Tibial nerve (tissue), 4 donors: ENCODE measurements around the gene RFK. TPM values are rescaled to one million over a fixed set of nuclear protein-coding genes. Genes with fewer than 3 reads are reported as not detected.

Experiments
- DNase-seq, 2 donors: peaks; one replicate each; pipeline ENCODE4 v3.0.0-alpha.2; 2019; ENCODE audit warnings: low spot score in 2 of 2
- H3K27ac ChIP-seq, 4 donors: fragments of 200-600 bp; sonication (generic) in 3 of 4; one replicate each; pipeline ENCODE4 v1.5.1; 2017 to 2019; ENCODE audit warnings: mild to moderate bottlenecking in 1 of 4
- H3K27me3 ChIP-seq, 2 donors: fragments of 200-600 bp; sonication (generic) in 1 of 2; one replicate each; pipeline versions ENCODE4 v1.5.1 to v1.6.0; 2017 to 2019
- H3K36me3 ChIP-seq, 3 donors: fragments of 200-600 bp; sonication (generic); one replicate each; pipeline ENCODE4 v1.5.1; 2018 to 2019
- H3K4me1 ChIP-seq, 4 donors: fragments of 200-600 bp; sonication (generic) in 3 of 4; one replicate each; pipeline ENCODE4 v1.5.1; 2017 to 2019
- H3K4me3 ChIP-seq, 4 donors: fragments of 200-600 bp; sonication (generic) in 3 of 4; one replicate each; pipeline ENCODE4 v1.5.1; 2017 to 2019; ENCODE audit warnings: mild to moderate bottlenecking in 1 of 4, moderate library complexity in 1 of 4
- H3K9me3 ChIP-seq, 4 donors: fragments of 200-600 bp; sonication (generic) in 3 of 4; one replicate each; pipeline ENCODE4 v1.5.1; 2017 to 2019
- CTCF ChIP-seq, 5 experiments: fragments of 200-600 bp in 3 of 5; fragments of 450-650 bp in 2 of 5; sonication (generic) in 3 of 5; IDR thresholded peaks; one replicate each; pipeline ENCODE4 v1.5.1; 2016 to 2019; ENCODE audit warnings: antibody characterized with exemption in 5 of 5, mild to moderate bottlenecking in 3 of 5, moderate library complexity in 2 of 5
- EP300 ChIP-seq, 2 donors: sonication (generic); formaldehyde crosslinking; IDR thresholded peaks; one replicate each; pipeline ENCODE4 v1.6.1; 2017; ENCODE audit warnings: antibody characterized with exemption in 2 of 2, mild to moderate bottlenecking in 1 of 2
- POLR2A ChIP-seq, 2 donors: fragments of 450-650 bp; IDR thresholded peaks; one replicate each; pipeline ENCODE4 v1.6.1; 2017; ENCODE audit warnings: antibody characterized with exemption in 2 of 2, mild to moderate bottlenecking in 2 of 2, moderate library complexity in 2 of 2
- WGBS, 2 donors: methylation state at CpG; one replicate each; pipeline ENCODE4 v1.1.5; 2018; 5-methylcytosine and 5-hydroxymethylcytosine counted together
- total RNA-seq, 4 donors: library from RNA; depleted of rRNA; stranded (reverse); fragments of >200 nt; gene quantifications; one replicate each; pipeline ENCODE4 v1.1.0, GENCODE V29; 2016

RFK gene
- total RNA-seq, 4 donors from 2014 or later, result 8.8 to 11.4 (median 9.9) TPM

DNA sequence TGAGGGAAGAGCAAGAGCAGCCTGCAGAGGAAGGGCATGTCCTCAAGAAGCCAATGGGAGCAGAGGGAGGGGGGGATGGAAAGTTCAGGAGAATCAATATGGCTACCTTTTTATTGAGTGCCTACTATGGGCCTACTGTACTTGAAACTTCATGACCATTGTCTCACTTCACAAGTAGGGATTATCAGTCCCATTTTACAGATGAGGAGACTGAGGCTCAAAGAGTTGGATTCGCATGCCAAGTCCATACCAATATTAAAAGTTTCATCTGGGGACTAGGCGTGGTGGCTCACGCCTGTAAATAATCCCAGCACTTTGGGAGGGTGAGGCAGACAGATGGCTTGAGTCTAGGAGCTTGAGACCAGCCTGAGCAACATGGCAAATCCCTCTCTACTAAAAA is 40.0 kb downstream of the RFK start:
- no peak overlapping the region for H3K4me3 ChIP-seq
- TF ChIP-seq CTCF (IDR thresholded peaks at IDR 0.05), result no peak
- no peak for TF ChIP-seq EP300 (IDR thresholded peaks at IDR 0.05)
- 81 to 98% methylated on average over 3 of the region's 3 CpGs for WGBS, 2 donors
- no peaks in the 10 kb centered on the region for H3K27me3 ChIP-seq
- H3K4me1 ChIP-seq, result no peaks in the 10 kb centered on the region
- H3K27ac ChIP-seq, result no peak overlapping the region
- H3K36me3 ChIP-seq, result no peaks in the 10 kb centered on the region
- no peaks in the 10 kb centered on the region for H3K9me3 ChIP-seq
- no peak for DNase-seq

GRCh38 chr9:76353280-76353679 is 40.9 kb downstream of the RFK start:
- no peak overlapping the region for H3K4me3 ChIP-seq

GRCh38 chr9:76352026-76352620 is 42.1 kb downstream of the RFK start:
- Histone ChIP-seq H3K36me3 (no peaks in the 10 kb centered on the region), H3K4me1 (no peaks in the 10 kb centered on the region), H3K27me3 (no peaks in the 10 kb centered on the region), H3K9me3 (no peaks in the 10 kb centered on the region), H3K27ac (no peak overlapping the region), H3K4me3 (no peak overlapping the region)
- 45 to 62% methylated on average over 4 of the region's 4 CpGs for whole genome bisulfite sequencing, 2 donors
- DNase-seq, result no peak
- no peak for TF ChIP-seq EP300 (IDR thresholded peaks at IDR 0.05)
- TF ChIP-seq POLR2A (IDR thresholded peaks at IDR 0.05), result no peak
- no peak for TF ChIP-seq CTCF (IDR thresholded peaks at IDR 0.05)

More at GRCh38 chr9:76353280-76353679, 40.9 kb downstream of the RFK start:
- Histone ChIP-seq H3K4me1 (no peaks in the 10 kb centered on the region), H3K9me3 (no peaks in the 10 kb centered on the region), H3K27ac (no peak overlapping the region), H3K27me3 (no peaks in the 10 kb centered on the region), H3K36me3 (no peaks in the 10 kb centered on the region)
- TF ChIP-seq EP300 (IDR thresholded peaks at IDR 0.05), result no peak
- no peak for TF ChIP-seq POLR2A (IDR thresholded peaks at IDR 0.05)
- TF ChIP-seq CTCF (IDR thresholded peaks at IDR 0.05), result no peak
- 62 to 76% methylated on average over 5 of the region's 5 CpGs for WGBS, 2 donors
- DNase-seq, result no peak

DNA sequence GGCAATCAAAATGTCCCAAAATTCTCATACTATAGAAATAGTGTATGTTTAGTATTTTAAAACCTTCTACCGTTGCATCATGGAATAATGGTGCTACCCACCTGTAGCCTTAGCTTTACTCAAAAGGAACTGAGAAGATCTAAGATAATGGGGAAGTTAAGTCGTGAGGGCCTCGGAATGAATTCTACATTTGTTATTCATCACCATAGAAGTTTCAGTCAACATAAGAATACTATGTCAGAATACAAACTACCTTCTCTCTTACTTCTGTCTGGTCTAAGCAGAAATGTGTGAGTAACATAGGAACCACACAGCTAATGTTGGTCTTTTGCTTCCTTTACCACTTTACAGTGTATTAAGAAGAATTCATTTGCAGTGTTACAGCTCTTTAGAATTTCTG is 43.2 kb downstream of the RFK start:
- 57 to 70% methylated on average over 3 of the region's 3 CpGs for WGBS, 2 donors
- H3K4me3 ChIP-seq, result no peak overlapping the region
- no peaks in the 10 kb centered on the region for H3K27me3 ChIP-seq
- no peak for DNase-seq
- no peaks in the 10 kb centered on the region for H3K9me3 ChIP-seq
- H3K36me3 ChIP-seq, result no peaks in the 10 kb centered on the region
- no peak overlapping the region for H3K27ac ChIP-seq
- H3K4me1 ChIP-seq, result no peaks in the 10 kb centered on the region
- TF ChIP-seq POLR2A (IDR thresholded peaks at IDR 0.05) (no peak), CTCF (IDR thresholded peaks at IDR 0.05) (no peak), EP300 (IDR thresholded peaks at IDR 0.05) (no peak)

GRCh38 chr9:76349865-76350264 is 44.4 kb downstream of the RFK start:
- Histone ChIP-seq H3K4me1 (no peaks in the 10 kb centered on the region), H3K36me3 (no peaks in the 10 kb centered on the region), H3K9me3 (no peaks in the 10 kb centered on the region), H3K27ac (no peak overlapping the region), H3K27me3 (no peaks in the 10 kb centered on the region), H3K4me3 (no peak overlapping the region)
- WGBS, 2 donors, result 72 to 81% methylated on average over 1 of the region's 1 CpG
- DNase-seq, result no peak
- TF ChIP-seq CTCF (IDR thresholded peaks at IDR 0.05) (no peak), EP300 (IDR thresholded peaks at IDR 0.05) (no peak), POLR2A (IDR thresholded peaks at IDR 0.05) (no peak)
